ENCODE data around the gene SMPD4.
A peak's percentile ranks its signal among the peaks of the same experiment; 100 is the strongest.
"Not testable (repeated sequence)": the region's sequence is repeated elsewhere in the genome, so short reads cannot be mapped to it uniquely, and the experiment has no call there.

Gene SMPD4

DNA sequence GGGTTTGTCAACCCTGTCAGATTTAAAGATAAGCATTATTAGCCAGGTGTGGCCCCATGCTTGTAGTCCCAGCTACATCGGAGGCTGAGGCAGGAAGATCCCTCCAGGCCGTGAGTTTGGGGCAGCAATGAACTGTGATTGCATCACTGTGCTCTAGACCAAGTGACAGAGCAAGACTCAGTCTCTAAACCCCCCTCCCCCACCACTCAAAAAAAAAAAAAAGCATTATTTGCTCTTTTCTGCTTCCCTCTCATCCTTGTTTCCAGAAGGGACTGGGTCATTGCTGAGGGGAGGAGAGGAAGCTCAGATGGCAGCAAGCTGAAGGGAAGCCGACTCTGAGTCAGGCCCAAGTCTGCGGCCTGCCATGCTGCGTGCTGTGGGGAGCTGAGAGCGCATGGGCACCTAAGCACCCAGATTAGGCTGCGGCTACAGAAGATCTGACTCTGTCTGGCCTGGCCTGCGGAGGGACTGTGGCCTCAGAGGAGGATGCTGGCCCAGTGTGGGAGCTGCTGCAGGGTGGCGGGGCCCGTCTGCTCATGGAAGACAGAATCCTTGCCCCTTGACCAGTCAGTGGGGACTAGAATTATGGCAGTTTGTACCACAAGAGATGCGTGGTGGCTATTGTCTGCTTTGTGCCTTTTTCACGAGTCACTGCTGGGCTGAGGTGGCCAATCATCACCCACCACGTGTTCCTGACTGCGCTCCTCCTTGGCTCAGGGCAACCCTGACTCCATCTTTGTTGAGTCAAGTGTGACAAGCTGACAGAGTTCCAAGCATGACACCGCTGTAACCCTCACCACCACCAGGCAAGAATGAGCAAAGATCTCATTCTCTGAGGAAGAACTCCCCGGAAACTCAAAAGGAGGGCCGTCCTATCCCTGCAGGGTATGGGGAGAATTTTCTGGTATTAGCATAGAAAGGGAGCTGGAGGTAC lies 6.7 kb upstream of the SMPD4 start:
- not testable (repeated sequence) for DNase-seq (ENCODE audit: low spot score)

- no peak for DNase-seq (ENCODE audit: low spot score)
Measured at GRCh38 chr2:130187268-130187667, 5.9 kb upstream of the SMPD4 start.

GRCh38 chr2:130186391-130186790 lies 5.0 kb upstream of the SMPD4 start:
- DNase-seq (ENCODE audit: low spot score) = no peak

GRCh38 chr2:130185896-130186295 lies 4.5 kb upstream of the SMPD4 start:
- DNase-seq (ENCODE audit: low spot score) = no peak

DNA sequence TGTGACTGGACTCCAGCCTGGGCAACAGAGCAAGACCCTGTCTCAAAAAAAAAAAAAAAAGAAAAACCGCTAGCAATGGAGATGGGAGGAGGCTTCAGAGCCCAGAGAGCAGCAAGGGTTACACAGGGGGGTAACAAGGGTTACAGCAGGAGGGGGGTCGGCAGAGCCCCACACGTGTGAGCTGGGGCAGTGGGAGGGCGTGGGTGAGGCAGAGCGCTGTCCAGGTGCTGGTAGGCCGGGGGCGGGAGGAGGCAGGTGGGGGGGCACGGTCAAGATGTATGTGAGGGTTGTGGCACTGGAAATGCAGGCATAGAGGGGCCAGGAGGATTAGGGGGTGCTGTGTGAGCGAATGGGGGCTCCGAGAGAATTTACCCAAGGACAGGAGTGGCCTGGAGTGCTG lies 4.0 kb upstream of the SMPD4 start:
- DNase-seq (ENCODE audit: low spot score) = no peak

DNA sequence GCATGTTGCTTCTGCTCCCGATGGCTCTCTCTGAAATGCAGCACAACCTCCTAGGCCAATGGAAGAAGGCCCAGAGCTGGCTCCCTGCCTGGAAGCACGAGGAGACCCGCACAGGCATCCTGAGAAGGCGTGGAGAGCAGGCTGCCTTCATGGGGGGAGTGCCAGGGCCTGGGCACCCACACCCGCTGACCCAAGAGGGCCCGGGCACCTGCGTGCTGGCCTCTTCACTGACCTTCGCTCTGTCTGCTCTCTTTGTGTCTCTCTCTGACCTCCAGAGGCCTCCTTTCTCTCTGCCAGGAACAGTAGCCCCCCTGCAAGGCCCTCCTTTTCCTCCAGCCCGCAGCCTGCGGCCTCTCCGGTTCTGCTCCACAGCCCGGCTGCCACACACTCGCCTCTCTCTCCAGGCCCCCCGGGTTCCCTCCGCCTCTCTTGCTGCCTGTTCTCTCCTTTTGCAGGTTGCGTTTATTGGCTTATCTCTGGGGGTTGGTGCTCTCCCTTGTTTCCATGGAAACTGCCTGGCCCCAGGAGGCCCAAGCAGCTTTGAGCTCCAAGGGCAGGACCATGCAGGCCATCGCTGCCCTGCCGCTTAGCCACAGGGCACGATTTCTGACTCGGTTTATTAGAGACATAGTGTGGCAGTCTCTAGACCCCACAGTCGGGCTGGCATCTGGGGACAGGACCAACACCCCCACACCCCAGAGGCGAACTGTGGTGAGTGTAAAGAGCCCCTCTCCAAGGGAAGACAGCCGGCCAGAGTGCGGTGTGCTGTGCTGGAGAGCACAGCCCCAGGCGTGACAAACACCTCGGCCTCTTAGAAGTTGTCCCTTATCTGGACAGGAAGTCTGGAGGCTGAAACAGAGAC lies 2.3 kb upstream of the SMPD4 start:
- DNase-seq (ENCODE audit: low spot score) = no peak

GRCh38 chr2:130182826-130183511 lies 1.6 kb upstream of the SMPD4 start:
- not testable (repeated sequence) for DNase-seq (ENCODE audit: low spot score)

GRCh38 chr2:130181880-130182682 lies 679 bp upstream of the SMPD4 start, which contains the start of gene MZT2B:
Gene MZT2B (plus strand): TSS chr2:130182262. CDS start chr2:130182283, 21 bp downstream.
- peak; percentile 89 for DNase-seq (ENCODE audit: low spot score)

- DNase-seq (ENCODE audit: low spot score) = not testable (repeated sequence)
Measured at GRCh38 chr2:130180404-130181324, 738 bp downstream of the SMPD4 start.

DNA sequence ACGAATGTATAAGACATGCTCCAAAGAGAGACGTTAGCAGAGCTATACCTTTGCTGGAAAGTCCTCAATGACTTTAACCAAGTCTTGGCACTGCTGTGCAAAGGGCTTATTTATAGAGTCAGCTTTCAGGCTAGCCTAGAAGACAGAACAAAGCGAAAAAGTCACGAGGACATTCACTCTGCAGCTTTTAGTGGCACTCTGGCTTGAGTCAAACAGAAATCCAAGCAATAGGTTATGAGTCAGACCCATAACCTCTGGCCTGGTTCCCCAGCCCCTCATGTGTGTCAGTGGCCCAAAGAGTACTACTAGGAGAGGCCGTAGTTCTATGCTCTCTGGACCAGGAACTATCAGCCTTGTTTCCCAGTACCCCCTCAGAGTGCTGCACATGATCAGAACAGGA lies 6.5 kb downstream of the SMPD4 start:
- DNase-seq (ENCODE audit: low spot score) = not testable (repeated sequence)

GRCh38 chr2:130169896-130170295 lies 11.5 kb downstream of the SMPD4 start:
- no peak for DNase-seq (ENCODE audit: low spot score)

GRCh38 chr2:130169163-130169562 lies 12.2 kb downstream of the SMPD4 start:
- not testable (repeated sequence) for DNase-seq (ENCODE audit: low spot score)

DNA sequence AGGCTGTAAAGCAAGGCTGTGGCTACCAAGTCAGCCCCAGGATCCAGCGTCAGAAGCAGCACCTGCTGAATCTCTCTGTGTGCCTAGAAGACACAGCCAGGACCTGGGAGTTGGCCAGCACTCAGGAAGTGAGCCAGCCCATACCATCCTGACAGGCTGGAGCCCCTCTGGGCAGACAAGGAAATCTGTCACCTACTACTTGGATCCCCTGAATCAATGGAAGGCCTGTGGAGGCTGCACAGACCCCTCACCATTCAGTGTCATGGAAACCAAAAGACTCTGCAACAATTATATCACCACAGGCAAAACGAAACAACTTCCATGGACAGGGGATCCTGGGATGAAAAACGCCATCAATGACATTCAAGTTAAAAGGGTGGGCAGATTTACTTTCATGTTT lies 14.8 kb downstream of the SMPD4 start:
- not testable (repeated sequence) for DNase-seq (ENCODE audit: low spot score)

- no peak for DNase-seq (ENCODE audit: low spot score)
Measured at GRCh38 chr2:130165293-130166016, 15.9 kb downstream of the SMPD4 start.

DNA sequence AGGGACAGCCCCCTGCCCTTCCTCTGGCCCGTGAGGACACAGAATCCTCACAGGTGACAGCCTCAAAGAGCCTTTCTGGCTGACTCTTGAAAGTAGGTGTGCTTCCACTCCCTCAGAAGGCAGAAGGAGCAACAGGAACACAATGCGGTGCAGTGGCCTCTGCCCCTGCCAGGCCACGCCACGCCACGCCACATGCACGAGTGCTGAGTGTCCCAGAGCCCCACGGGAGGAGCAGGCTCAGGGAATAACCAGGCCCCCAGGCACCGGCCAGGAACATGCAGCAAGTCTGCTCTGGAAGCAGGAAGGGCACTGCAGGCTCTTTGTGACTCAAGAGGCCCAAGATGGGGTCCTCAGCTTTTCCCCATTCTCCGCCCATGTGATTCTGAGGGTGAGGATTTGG lies 18.4 kb downstream of the SMPD4 start:
- DNase-seq (ENCODE audit: low spot score) = no peak

DNA sequence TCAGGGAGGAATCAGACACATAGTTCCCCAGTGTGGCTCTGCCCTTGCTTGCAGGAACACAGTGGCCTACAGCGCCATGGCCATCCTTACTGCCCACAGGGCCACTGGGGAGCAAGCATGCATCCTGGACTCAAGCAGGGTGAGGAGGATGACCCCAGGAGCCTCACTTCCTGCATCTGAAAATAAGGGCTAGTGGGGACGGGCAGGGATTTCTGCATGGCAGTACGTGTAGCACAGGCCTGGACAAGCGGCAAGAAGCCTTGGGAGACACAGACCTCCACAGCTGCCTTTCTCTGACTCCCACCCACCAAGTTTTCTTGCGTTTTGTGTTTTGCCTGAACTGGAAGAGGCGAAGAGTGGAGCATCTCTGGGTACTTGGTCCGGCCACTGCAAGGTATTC lies 18.9 kb downstream of the SMPD4 start:
- DNase-seq (ENCODE audit: low spot score) = not testable (repeated sequence)

DNA sequence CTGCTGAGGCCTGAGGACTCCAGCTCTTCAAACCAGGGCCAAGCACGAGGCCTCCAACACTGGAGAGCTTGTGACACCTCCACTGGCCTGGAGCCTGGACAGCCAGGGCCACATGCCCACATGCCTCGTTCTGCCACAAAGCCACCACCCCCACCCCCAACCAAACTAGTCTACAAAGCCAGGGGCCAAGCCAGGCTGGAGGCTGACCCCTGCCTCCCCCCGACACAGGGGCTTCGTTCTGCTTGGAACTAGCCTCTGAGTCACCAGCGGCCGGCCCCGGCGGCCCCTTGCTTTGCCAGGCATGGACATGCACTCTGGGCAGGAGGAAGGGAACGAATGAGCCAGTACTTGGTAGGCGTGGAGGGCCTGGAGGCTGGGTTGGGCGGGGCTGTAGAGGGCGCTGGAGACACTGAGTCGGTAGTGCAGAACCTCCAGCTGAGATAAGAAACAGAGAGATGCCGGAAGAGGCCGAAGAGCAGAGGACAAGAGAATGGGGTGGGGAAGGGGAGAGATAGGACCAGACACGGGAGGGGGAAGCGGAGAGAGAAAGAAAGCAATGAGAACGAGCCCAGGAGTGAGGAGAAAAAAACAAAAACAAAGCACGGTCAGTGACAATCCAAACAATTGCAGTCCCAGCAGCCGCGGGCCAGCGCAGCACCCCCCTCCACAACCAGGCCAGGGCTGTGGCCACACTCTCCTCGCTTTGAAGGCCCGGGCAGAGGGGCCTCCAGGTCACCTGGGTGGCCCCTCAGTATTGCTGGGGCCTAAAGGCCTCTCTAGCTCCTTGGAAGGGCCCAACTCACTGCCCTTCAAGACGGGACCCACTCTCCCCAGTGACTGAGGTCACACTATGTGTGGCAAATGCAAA lies 20.3 kb downstream of the SMPD4 start:
- not testable (repeated sequence) for DNase-seq (ENCODE audit: low spot score)

- no peak for DNase-seq (ENCODE audit: low spot score)
Measured at GRCh38 chr2:130160131-130160530, 21.3 kb downstream of the SMPD4 start.

Data from germinal center (tissue), 1 donor.